22Rv1 (cell line): ENCODE data around the gene CACNA1E.

Experiments used
- H3K27ac ChIP-seq: fragments of 450-650 bp; 2 replicates; pipeline ENCODE4 v1.5.1; 2017
- ZFX ChIP-seq: fragments of 450-650 bp; IDR thresholded peaks from 2 replicates; pipeline ENCODE4 v1.6.1; 2017; ENCODE audit warnings: antibody characterized with exemption, borderline replicate concordance
- TF ChIP-seq, protein P1 (sequence below): fragments of 450-650 bp; IDR thresholded peaks from 2 replicates; pipeline ENCODE4 v1.5.1; 2017; ENCODE audit warnings: mild to moderate bottlenecking

CACNA1E gene

DNA sequence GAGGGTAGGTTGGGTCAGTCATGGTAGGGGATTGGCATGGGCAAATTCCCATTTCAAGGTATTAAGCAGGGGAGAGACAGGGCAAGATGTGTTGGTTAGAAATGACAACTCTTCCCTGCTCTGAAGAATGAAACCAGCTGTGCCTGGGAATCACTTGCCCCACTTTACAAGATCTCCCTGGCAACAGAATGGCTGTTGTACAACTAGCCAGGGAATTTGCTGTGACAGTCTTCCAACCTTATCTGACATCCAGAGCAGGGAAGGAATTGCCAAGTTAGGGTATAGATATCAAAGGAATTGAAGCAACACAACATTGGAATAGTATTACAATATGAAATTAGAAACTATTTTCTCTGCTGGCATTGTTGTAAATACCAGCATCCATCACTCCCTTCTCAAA, 154.7 kb downstream of the CACNA1E start:
- no peak overlapping the region for H3K27ac ChIP-seq
- no peak for TF ChIP-seq ZFX
- TF ChIP-seq, protein P1, sequence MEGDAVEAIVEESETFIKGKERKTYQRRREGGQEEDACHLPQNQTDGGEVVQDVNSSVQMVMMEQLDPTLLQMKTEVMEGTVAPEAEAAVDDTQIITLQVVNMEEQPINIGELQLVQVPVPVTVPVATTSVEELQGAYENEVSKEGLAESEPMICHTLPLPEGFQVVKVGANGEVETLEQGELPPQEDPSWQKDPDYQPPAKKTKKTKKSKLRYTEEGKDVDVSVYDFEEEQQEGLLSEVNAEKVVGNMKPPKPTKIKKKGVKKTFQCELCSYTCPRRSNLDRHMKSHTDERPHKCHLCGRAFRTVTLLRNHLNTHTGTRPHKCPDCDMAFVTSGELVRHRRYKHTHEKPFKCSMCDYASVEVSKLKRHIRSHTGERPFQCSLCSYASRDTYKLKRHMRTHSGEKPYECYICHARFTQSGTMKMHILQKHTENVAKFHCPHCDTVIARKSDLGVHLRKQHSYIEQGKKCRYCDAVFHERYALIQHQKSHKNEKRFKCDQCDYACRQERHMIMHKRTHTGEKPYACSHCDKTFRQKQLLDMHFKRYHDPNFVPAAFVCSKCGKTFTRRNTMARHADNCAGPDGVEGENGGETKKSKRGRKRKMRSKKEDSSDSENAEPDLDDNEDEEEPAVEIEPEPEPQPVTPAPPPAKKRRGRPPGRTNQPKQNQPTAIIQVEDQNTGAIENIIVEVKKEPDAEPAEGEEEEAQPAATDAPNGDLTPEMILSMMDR = no peak

DNA sequence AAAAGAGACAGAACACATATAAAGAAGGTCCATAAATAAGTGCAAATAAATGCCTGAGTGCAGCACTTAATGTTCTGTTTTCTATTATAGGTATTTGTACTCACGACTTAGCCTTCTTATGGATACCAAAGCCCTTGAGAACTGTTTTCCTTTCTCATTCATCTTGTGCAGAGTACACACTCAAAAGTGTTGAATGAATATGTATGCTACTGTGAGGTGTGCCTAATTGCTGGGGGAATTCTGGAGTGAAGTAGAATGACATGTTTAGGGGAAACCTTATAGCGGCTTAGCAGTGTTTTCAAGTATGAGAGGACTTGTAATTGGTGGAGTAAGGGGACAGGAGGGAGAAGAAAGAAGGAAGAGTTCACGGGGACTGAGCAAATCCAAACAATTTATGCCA, 157.6 kb downstream of the CACNA1E start:
- H3K27ac ChIP-seq = no peak overlapping the region

DNA sequence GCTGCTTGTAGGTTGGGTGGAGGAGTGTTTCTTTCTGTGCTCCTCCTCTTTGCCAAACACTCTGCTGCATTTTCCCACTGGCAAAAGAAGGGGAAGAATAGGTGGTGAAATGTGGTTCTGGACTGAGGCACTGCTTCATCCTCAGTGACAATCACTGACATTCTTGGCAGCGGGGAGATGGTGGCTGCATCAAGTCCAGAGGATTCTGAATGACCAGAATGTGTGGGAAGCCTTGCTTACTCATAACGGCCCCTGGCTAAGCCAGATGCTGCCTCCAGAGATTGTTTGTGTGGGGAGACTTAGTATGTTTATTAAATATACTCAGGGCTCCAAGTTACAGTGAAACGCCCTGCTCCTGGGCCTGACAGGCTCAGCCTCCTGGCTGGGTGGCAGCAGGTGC, 160.3 kb downstream of the CACNA1E start:
- TF ChIP-seq, protein P1 = no peak
- no peak for TF ChIP-seq ZFX
- H3K27ac ChIP-seq = no peak overlapping the region

More for the DNA sequence above, 157.6 kb downstream of the CACNA1E start:
- TF ChIP-seq, protein P1 = no peak
- no peak for TF ChIP-seq ZFX

DNA sequence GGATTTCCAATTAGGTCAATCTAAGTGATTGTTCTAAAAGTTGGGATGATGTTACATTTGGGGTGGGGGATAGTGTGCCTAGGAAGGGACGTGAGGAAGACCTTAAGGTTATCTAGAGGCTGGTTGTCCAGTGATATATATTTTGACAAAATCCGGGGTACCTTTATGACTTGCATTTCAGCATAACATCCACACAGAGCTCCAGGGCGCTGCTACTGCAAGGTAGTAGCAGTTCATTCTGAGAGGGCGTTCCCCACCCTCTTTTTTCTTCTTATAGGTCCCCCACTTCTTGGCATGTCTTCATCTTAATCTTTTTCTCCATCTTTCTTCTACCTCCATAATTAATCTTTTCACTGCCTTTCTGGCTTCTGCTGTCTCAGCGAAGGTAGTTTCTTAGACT, 161.9 kb downstream of the CACNA1E start:
- TF ChIP-seq ZFX = no peak
- TF ChIP-seq, protein P1 = no peak
- no peak overlapping the region for H3K27ac ChIP-seq

DNA sequence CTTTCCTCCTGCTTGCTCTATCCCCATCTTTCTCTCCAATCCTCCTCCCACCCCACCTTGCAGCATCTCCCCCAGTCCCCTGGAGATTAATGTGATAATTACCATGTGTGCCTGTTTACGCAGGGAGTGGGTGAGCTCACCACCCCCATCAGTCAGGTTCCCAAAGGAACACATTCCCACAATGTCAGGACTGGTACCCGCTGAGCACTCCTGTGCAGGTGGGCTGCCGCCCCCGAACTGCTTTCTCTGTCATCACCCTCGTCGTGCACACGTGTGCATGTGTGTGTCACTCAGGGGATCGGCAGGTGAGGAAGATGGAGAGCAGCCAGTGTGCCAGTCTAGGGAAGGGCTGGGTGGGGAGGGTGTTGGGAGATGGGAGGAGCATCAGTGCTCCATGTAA, 163.4 kb downstream of the CACNA1E start:
- TF ChIP-seq ZFX = no peak
- TF ChIP-seq, protein P1 = no peak
- no peak overlapping the region for H3K27ac ChIP-seq

DNA sequence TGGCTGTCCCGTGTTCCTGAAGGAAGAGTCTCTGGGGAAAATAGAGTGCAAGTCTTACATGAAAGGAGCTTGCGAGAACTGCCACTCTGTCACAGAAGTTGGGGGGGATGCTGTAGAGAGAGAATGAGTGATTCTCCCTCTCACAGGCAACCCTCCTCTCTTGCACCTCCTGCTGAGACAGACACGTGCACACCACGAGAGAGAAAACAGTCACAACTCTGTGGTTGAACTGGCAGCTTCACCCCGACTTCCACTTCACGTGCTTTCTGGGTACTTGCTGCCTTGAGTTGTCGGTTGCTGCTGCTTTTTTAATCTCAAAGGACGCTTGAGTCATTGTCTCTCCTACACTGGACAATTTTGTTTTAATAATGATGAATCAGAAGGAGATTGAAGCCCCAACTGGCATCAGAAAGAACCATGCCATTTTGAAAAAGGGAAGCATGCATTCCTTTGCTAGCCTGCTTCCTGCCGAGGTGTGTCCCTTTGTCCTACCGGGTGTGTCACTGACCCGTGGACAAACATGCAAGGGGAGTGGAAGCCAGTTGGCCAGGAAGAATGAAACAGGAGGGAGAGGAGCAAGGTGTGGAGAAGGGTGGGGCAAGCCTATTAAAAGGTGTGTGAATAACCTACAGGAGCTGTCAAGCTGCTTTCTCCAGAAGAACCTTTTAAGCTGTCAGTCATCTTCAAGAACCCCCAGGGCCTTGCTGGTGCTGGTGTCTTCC, 164.2 kb downstream of the CACNA1E start:
- no peak overlapping the region for H3K27ac ChIP-seq
- TF ChIP-seq ZFX = no peak
- TF ChIP-seq, protein P1 = no peak

DNA sequence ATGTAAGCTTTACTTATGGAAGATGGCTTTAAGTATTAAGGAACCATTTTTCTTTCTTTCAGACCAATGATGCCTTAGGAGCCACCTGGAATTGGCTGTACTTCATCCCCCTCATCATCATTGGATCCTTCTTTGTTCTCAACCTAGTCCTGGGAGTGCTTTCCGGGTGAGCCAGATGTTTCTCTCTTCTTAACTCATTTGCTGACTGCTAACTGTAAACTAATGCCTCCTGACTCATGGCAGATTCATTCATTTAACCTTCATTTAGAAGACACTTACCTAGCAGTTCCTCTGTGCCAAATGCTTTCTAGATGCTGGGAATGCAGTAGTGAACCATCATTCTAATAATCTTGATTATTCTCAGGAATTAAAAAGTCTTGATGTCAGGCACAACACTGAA, 168.0 kb downstream of the CACNA1E start:
- TF ChIP-seq ZFX = no peak
- TF ChIP-seq, protein P1 = no peak
- no peak overlapping the region for H3K27ac ChIP-seq
